Right atrium auricular region (tissue), 2 donors: ENCODE measurements around the gene LARP4. TPM values are rescaled to one million over a fixed set of nuclear protein-coding genes. Genes with fewer than 3 reads are reported as not detected.
"Not testable (repeated sequence)": the region's sequence is repeated elsewhere in the genome, so short reads cannot be mapped to it uniquely, and the experiment has no call there.

Experiments
- DNase-seq: peaks from one replicate; pipeline ENCODE4 v3.0.0-alpha.2; 2019; ENCODE audit warnings: low spot score
- H3K27ac ChIP-seq, 2 donors: fragments of 200-600 bp; sonication (generic); 1 replicate in 1 of 2; 2 replicates in 1 of 2; pipeline ENCODE4 v1.5.1; 2016 to 2019
- H3K27me3 ChIP-seq, 2 donors: fragments of 200-600 bp; sonication (generic); one replicate each; pipeline versions ENCODE4 v1.5.1 to v1.6.0; 2017 to 2019
- H3K36me3 ChIP-seq: fragments of 200-600 bp; sonication (generic); one replicate; pipeline ENCODE4 v1.5.1; 2016
- H3K4me1 ChIP-seq, 2 donors: fragments of 200-600 bp; sonication (generic); one replicate each; pipeline versions ENCODE4 v1.5.1 to v1.6.0; 2017 to 2019
- H3K4me3 ChIP-seq, 2 donors: fragments of 200-600 bp; sonication (generic); 1 replicate in 1 of 2; 2 replicates in 1 of 2; pipeline ENCODE4 v1.5.1; 2017 to 2019; ENCODE audit warnings: mild to moderate bottlenecking in 1 of 2, moderate library complexity in 1 of 2
- H3K9me3 ChIP-seq, 2 donors: fragments of 200-600 bp; sonication (generic); one replicate each; pipeline ENCODE4 v1.5.1; 2019
- CTCF ChIP-seq, 2 donors: fragments of 200-600 bp; sonication (generic); IDR thresholded peaks; one replicate each; pipeline ENCODE4 v1.5.1; 2019; ENCODE audit warnings: antibody characterized with exemption in 2 of 2
- total RNA-seq, 2 donors: library from RNA; depleted of rRNA; stranded (reverse); fragments of >200 nt; gene quantifications; one replicate each; pipeline ENCODE4 v1.1.0, GENCODE V29; 2016

LARP4 gene
- total RNA-seq, 2 donors from 2014 or later = 42.9 to 43.0 TPM

GRCh38 chr12:50425589-50426258 lies 25.0 kb downstream of the LARP4 start:
- H3K36me3 ChIP-seq = peaks cover 27% of the 10 kb centered on the region
- H3K4me3 ChIP-seq = no peak overlapping the region
- no peak overlapping the region for H3K27ac ChIP-seq
- H3K9me3 ChIP-seq = no peaks in the 10 kb centered on the region
- H3K4me1 ChIP-seq = peaks cover 0 to 10% of the 10 kb centered on the region in 2 donors
- no peak for TF ChIP-seq CTCF (IDR thresholded peaks at IDR 0.05)
- H3K27me3 ChIP-seq = no peaks in the 10 kb centered on the region
- no peak for DNase-seq

GRCh38 chr12:50431656-50432055 lies 31.0 kb downstream of the LARP4 start:
- peaks cover 77% of the 10 kb centered on the region for H3K36me3 ChIP-seq
- H3K9me3 ChIP-seq, DNase-seq, H3K27ac ChIP-seq, H3K27me3 ChIP-seq, H3K4me3 ChIP-seq, H3K4me1 ChIP-seq: not testable (repeated sequence)

GRCh38 chr12:50440288-50440687 lies 39.6 kb downstream of the LARP4 start:
- TF ChIP-seq CTCF (IDR thresholded peaks at IDR 0.05) = no peak
- H3K27me3 ChIP-seq = no peaks in the 10 kb centered on the region
- no peaks in the 10 kb centered on the region for H3K4me1 ChIP-seq
- no peak overlapping the region for H3K27ac ChIP-seq
- no peak overlapping the region for H3K4me3 ChIP-seq
- peaks cover 97% of the 10 kb centered on the region for H3K36me3 ChIP-seq
- DNase-seq = no peak
- H3K9me3 ChIP-seq = no peaks in the 10 kb centered on the region

- Histone ChIP-seq H3K4me3 (no peak overlapping the region), H3K9me3 (no peaks in the 10 kb centered on the region), H3K27me3 (no peaks in the 10 kb centered on the region), H3K27ac (no peak overlapping the region), H3K4me1 (no peaks in the 10 kb centered on the region), H3K36me3 (peaks cover 91% of the 10 kb centered on the region)
- no peak for DNase-seq
- no peak for TF ChIP-seq CTCF (IDR thresholded peaks at IDR 0.05)
These were observed 41.1 kb downstream of the LARP4 start for GRCh38 chr12:50441763-50442162.

GRCh38 chr12:50442178-50442908 lies 41.7 kb downstream of the LARP4 start:
- Histone ChIP-seq H3K9me3 (no peaks in the 10 kb centered on the region), H3K4me3 (no peak overlapping the region), H3K4me1 (no peaks in the 10 kb centered on the region), H3K27ac (no peak overlapping the region), H3K27me3 (no peaks in the 10 kb centered on the region), H3K36me3 (peaks cover 90% of the 10 kb centered on the region)
- no peak for TF ChIP-seq CTCF (IDR thresholded peaks at IDR 0.05)
- no peak for DNase-seq

- H3K4me1 ChIP-seq, H3K27ac ChIP-seq, H3K27me3 ChIP-seq, DNase-seq, H3K9me3 ChIP-seq, H3K4me3 ChIP-seq: not testable (repeated sequence)
- peaks cover 36% of the 10 kb centered on the region for H3K36me3 ChIP-seq
These were observed 49.0 kb downstream of the LARP4 start for GRCh38 chr12:50449671-50450070.
